ENCODE results near the gene DENND5A. TPM values are rescaled to one million over a fixed set of nuclear protein-coding genes. Genes with fewer than 3 reads are reported as not detected.
A peak's percentile ranks its signal among the peaks of the same experiment; 100 is the strongest.
"Not testable (repeated sequence)": the region's sequence is repeated elsewhere in the genome, so short reads cannot be mapped to it uniquely, and the experiment has no call there.

Gene DENND5A
- total RNA-seq, 1 donor from 2014 or later: 59.5 TPM

GRCh38 chr11:9214765-9215164 lies 50.4 kb downstream of the DENND5A start:
- no peak overlapping the region for H3K27ac Mint-ChIP-seq (ENCODE audit: unreplicated experiment)
- H3K9me3 Mint-ChIP-seq (ENCODE audit: unreplicated experiment): no peaks in the 10 kb centered on the region
- no peak overlapping the region for H3K4me3 Mint-ChIP-seq (ENCODE audit: unreplicated experiment)
- H3K36me3 Mint-ChIP-seq (ENCODE audit: low read depth, unreplicated experiment): no peaks in the 10 kb centered on the region
- TF ChIP-seq CTCF (IDR thresholded peaks at IDR 0.05; ENCODE audit: unreplicated experiment): no peak
- peaks cover 4% of the 10 kb centered on the region for H3K27me3 Mint-ChIP-seq (ENCODE audit: unreplicated experiment)
- H3K4me1 Mint-ChIP-seq (ENCODE audit: unreplicated experiment): peaks cover 3% of the 10 kb centered on the region
- DNase-seq (ENCODE audit: low spot score): no peak

- H3K4me3 Mint-ChIP-seq (ENCODE audit: unreplicated experiment): no peak overlapping the region
- peaks cover 4% of the 10 kb centered on the region for H3K27me3 Mint-ChIP-seq (ENCODE audit: unreplicated experiment)
- DNase-seq (ENCODE audit: low spot score): no peak
- no peak for TF ChIP-seq CTCF (IDR thresholded peaks at IDR 0.05; ENCODE audit: unreplicated experiment)
- no peaks in the 10 kb centered on the region for H3K36me3 Mint-ChIP-seq (ENCODE audit: low read depth, unreplicated experiment)
- H3K4me1 Mint-ChIP-seq (ENCODE audit: unreplicated experiment): peaks cover 8% of the 10 kb centered on the region
- no peak overlapping the region for H3K27ac Mint-ChIP-seq (ENCODE audit: unreplicated experiment)
- no peaks in the 10 kb centered on the region for H3K9me3 Mint-ChIP-seq (ENCODE audit: unreplicated experiment)
These were observed 53.8 kb downstream of the DENND5A start for GRCh38 chr11:9211322-9211721.

GRCh38 chr11:9210922-9211320 lies 54.2 kb downstream of the DENND5A start:
- Mint-ChIP-seq H3K36me3 (ENCODE audit: low read depth, unreplicated experiment) (no peaks in the 10 kb centered on the region), H3K4me1 (ENCODE audit: unreplicated experiment) (peaks cover 8% of the 10 kb centered on the region), H3K4me3 (ENCODE audit: unreplicated experiment) (no peak overlapping the region), H3K27ac (ENCODE audit: unreplicated experiment) (no peak overlapping the region), H3K27me3 (ENCODE audit: unreplicated experiment) (peaks cover 4% of the 10 kb centered on the region), H3K9me3 (ENCODE audit: unreplicated experiment) (no peaks in the 10 kb centered on the region)
- no peak for DNase-seq (ENCODE audit: low spot score)
- no peak for TF ChIP-seq CTCF (IDR thresholded peaks at IDR 0.05; ENCODE audit: unreplicated experiment)

GRCh38 chr11:9210224-9210921 lies 54.8 kb downstream of the DENND5A start:
- peak overlapping the region; percentile 30 for H3K27ac Mint-ChIP-seq (ENCODE audit: unreplicated experiment)
- no peak for TF ChIP-seq CTCF (IDR thresholded peaks at IDR 0.05; ENCODE audit: unreplicated experiment)
- peaks cover 8% of the 10 kb centered on the region for H3K4me1 Mint-ChIP-seq (ENCODE audit: unreplicated experiment)
- H3K4me3 Mint-ChIP-seq (ENCODE audit: unreplicated experiment): no peak overlapping the region
- no peaks in the 10 kb centered on the region for H3K9me3 Mint-ChIP-seq (ENCODE audit: unreplicated experiment)
- DNase-seq (ENCODE audit: low spot score): no peak
- peaks cover 4% of the 10 kb centered on the region for H3K27me3 Mint-ChIP-seq (ENCODE audit: unreplicated experiment)
- no peaks in the 10 kb centered on the region for H3K36me3 Mint-ChIP-seq (ENCODE audit: low read depth, unreplicated experiment)

- not testable (repeated sequence) for H3K27ac Mint-ChIP-seq (ENCODE audit: unreplicated experiment); H3K9me3 Mint-ChIP-seq (ENCODE audit: unreplicated experiment); DNase-seq (ENCODE audit: low spot score); H3K27me3 Mint-ChIP-seq (ENCODE audit: unreplicated experiment); H3K4me1 Mint-ChIP-seq (ENCODE audit: unreplicated experiment); H3K4me3 Mint-ChIP-seq (ENCODE audit: unreplicated experiment); H3K36me3 Mint-ChIP-seq (ENCODE audit: low read depth, unreplicated experiment)
These were observed 55.5 kb downstream of the DENND5A start for GRCh38 chr11:9209604-9210003.

Data from endothelial cell (in vitro differentiated cells).